HG03139 (cell line): ENCODE data around the gene TJAP1.

Source experiments
- ATAC-seq: cut with Tn5 transposase; IDR thresholded peaks from one replicate; pipeline ENCODE4 v1.9.1; 2021; ENCODE audit not compliant: unreplicated experiment

TJAP1 gene

DNA sequence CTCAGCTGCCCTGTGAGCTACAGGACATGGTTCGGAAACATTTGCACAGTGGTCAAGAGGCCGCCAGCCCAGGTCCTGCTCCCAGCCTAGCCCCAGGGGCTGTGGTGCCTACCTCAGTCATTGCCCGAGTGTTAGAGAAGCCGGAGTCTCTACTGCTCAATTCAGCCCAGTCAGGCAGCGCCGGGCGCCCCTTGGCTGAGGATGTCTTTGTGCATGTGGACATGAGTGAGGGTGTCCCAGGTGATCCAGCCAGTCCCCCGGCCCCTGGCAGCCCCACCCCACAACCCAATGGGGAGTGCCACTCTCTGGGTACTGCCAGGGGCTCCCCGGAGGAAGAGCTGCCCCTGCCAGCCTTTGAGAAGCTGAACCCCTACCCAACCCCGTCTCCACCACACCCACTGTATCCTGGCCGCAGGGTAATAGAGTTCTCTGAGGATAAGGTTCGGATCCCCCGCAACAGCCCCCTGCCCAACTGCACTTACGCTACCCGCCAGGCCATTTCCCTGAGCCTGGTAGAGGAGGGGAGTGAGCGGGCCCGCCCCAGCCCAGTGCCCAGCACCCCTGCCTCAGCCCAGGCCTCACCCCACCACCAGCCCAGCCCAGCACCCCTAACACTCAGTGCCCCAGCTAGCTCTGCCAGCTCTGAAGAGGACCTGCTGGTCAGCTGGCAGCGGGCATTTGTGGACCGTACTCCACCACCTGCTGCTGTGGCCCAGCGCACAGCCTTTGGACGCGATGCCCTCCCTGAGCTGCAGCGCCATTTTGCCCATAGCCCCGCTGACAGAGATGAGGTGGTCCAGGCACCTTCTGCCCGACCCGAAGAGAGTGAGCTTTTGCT, 27.6 kb downstream of the TJAP1 start:
- no peak for ATAC-seq

DNA sequence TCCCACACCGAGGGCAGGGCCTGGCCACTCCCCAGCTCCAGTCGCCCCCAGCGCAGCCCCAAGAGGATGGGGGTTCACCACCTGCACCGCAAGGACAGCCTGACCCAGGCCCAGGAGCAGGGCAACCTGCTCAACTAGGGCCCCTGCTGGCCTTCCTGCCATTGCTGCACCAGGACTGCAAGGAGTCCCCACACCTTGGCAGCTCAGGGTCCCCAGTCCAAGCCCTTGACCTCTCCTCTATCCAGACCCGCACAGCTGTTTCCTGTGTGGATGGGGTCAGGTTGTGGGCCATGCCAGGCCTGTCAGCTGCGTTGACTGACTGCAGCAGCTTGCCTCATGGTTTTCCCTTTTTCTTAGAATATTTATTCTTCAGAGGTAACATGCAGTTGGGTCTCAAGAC, 28.3 kb downstream of the TJAP1 start:
- no peak for ATAC-seq

- ATAC-seq: no peak
Observed at GRCh38 chr6:43506171-43506570, 28.8 kb downstream of the TJAP1 start.

DNA sequence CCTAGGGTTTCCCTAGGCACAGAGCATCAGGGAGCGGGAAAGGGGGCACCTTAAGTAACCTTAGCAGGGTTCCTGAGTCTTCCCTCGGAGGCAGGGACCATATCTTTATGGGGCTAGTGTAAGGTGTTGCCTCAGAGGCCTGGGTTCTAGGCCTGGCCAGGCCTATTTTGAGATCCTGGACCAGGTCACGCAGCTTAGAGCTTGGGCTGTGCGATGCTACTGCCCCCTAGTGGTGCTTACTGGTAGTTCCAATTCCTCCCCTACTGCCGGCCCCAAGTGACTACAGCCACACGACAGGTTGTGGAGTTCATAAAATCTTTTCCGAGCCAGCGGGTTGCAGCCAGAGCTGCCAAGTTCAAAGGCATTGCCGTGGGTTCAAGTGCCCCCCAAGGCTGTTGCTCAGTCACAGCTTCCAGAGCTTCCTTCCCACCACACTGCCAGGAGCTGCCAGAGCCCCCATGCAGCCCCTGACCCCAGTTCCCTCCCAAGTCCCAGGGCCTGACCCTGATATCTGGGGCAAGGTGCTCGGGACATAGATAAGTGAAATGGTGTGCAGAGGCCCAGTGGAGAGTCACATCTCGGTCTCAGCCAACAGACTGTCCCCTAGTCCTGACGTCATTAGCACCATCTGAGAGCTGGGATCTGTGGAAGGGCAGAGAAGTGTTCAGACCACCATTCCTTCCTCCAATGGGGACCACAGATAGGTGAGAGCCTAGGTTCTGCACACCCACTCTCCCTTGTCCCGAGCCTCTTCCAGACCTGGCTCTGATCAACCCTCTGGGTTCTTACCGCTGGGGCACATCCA, 29.5 kb downstream of the TJAP1 start:
- ATAC-seq: no peak

- no peak for ATAC-seq
Observed at GRCh38 chr6:43508481-43509141, 31.2 kb downstream of the TJAP1 start.

DNA sequence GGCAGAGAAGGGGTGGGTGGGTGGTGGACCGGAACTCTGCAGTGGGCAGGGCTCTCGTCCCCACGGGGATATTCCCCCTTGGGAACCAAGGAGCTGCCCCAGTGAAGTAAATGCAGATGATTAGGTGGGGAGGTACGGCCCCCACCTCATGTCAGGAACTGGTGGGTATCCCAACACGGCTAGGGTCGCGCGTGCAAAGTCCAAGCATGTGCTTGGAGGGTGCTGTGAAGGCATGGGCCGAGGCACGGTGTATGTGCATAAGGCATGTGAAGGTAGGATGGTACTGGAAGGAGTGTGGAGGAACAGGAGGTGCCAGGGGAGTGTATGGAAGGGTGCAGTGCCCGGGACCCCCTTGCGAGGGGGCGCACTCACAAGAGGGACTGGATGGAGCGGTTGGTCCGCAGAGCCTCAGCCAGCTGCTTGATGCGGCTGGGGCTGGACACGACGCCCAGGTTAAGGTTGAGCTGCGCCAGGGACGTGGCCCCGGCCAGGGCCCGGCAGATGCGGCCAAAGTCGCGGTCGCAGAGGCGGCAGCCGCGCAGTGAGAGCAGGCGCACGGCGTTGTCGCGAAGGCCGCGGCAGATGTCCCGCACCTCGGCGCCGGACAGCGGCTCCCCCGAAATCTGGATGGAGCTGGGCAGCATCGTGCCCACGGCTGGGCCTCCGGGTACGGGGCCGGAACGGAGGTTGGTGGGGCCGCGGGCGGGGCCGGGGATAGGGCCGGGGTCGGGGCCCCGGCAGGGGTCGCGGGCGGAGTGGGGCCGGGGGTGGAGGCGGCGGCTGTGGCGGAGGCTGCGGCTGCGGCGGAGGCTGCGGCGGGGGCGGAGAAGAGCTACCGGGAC, 32.0 kb downstream of the TJAP1 start:
- no peak for ATAC-seq

DNA sequence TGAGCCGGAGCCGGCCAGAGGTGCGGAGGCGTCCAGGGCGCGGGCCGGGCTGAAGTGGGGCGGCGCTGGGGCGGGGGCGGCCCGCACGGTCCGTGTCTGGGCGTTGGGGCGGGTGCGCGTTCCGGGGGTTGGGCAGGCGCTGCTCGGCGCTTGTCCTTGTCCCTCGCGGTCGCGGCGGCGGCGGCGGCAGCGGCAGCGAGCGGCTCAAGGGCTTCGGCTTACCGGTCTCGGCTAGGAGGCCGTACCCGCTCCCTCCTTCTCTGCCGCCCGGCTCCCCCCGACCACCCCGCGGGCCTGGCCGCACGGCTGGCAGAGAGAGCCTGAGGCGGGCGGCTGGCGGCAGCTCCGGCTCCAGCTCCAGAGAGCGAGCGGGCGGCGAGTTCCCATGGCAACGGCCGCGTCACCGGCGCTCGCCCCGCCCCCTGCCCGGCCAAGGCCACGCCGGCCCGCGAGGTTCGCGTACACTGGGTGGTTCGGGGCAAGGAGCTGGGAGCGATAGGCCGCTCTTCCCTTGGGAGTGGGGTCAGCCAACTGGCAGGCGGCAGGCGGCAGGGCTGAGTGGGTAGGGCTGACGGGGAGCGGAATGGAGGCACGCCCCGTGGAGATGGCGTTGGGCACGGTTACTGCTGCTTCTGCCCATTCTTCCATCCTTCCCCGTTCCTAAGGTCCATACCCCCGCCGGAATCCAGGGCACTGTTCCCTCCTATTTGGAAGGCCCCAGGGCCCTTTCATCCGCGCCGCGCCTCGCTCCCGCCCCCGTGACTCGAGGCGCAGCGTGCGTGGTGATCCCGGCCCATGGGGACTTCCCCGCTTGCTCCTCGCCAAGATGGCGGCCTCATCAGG, 32.8 kb downstream of the TJAP1 start, which contains the start of gene LRRC73:
TSS of gene LRRC73 (minus strand) at position 363 of the 843 bp plus-strand sequence. CDS start 561 bp downstream, outside the sequence.
- ATAC-seq: no peak

DNA sequence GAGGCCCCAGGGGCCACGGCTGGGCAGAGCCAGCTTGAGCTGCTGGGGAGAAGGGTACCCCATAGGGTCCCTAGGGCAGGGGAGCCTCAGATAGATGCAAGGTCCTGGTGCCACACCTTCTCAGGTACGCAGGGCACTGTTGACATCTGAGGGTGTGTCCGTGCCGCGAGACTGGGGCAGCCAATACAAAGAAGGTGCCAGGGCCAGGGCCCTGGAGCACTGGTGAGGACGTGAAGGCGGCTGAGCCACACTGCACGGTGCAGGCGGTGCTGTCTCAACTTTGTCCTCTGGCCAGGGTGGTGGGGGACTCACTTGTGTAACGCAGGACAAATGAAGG, 33.4 kb downstream of the TJAP1 start:
- ATAC-seq: no peak

GRCh38 chr6:43511824-43512415, 34.5 kb downstream of the TJAP1 start:
- no peak for ATAC-seq

DNA sequence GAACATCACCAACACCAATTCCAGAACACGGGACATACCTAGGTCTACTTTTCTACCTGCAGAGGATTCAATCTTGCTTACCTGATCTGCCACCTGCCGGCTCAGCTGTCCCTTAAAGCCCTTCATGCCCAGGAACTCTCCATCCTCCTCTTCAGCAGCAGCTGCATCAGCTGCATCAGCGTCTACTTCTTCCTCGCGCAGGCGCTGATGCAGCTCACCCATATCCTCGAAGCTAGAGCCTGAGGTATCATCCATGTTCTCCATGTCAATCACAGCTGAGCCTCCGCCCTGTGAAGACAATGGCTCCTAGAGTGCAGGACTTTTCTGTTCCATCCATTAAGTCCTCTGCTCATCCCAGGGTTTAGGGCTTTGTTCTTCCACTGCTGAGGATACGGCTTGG, 38.4 kb downstream of the TJAP1 start:
- no peak for ATAC-seq

- ATAC-seq: no peak
Observed at GRCh38 chr6:43516367-43516696, 39.0 kb downstream of the TJAP1 start.

GRCh38 chr6:43516697-43517504, 39.5 kb downstream of the TJAP1 start, which contains the start of the genes POLR1C and YIPF3:
Gene POLR1C (plus strand): TSS chr6:43517089. CDS start chr6:43517110, 21 bp downstream.
Gene YIPF3 (minus strand): TSS chr6:43516926. CDS start chr6:43516807, 119 bp downstream.
- ATAC-seq: peak; percentile 62

DNA sequence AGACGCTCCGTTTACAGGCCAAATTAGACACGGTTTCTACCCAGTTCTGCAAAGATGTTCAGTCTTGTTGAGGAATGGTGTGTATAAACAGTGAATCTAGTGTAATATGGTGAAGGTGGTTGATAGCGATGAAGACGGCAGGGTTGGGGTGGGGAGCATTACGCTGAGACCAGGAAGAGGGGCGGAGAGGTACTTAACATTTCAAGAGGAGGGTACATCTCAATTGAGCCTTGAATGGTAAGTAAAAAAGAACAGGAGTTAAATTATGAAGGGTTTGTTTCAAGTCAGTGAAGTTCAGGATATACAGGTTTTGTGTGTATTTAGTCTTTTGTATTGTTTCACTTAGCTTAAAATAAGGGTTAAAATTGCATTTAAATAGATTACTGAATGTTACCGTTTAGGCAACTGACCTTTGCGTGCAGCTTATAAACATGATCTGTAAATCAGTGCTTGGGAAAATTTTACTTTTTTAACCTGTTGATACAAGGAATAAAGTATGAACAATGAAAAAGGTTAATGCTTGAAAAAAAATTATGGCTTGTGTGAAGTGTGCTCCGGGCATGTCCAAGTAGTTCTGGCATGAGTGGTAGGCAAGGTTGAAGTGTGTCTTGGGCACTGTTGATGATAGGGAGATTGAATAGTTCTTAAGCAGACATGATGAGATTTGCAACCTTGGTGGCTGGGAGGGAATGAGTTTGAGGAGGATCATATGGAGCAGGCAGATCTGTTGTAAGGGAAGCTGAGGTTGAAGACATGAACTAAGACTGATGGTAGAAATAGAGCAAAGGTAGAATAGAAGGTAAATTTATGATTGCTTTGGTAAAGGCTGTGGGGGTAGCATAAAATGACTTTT, 40.4 kb downstream of the TJAP1 start:
- no peak for ATAC-seq

DNA sequence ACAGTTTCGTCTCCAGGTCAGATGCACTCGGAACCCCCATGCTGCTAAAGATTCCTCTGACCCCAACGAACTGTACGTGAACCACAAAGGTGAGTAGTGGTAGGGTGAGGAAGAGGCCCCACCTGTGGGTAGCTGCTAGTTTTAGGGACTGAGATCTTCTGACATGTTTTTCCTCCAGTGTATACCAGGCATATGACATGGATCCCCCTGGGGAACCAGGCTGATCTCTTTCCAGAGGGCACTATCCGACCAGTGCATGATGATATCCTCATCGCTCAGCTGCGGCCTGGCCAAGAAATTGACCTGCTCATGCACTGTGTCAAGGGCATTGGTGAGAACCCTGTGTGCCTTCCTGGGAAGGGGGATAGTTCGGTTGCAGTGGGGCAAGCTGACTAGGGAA, 42.7 kb downstream of the TJAP1 start:
- no peak for ATAC-seq

GRCh38 chr6:43521836-43522235, 44.5 kb downstream of the TJAP1 start:
- no peak for ATAC-seq

- ATAC-seq: no peak
Observed at GRCh38 chr6:43522547-43523261, 45.3 kb downstream of the TJAP1 start.

DNA sequence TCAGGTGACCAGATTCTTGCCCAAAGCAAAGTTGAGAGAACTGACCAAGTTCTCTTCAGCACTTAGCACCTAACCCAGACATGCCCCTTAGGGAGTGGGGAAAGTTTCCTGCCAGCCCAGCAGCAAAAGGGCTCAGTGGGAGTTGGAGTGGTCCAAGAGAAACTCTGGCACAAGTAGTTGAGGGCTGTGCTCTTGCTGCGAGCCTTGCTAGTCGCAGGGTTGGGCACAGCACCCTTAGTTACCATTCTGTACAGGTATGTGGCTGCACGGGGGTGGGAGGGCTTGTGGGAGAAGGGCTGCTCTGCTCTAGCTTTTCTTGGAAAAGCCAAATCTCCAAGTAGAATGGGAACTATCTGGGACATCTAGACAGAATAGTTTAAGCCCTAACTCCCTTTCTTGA, 45.9 kb downstream of the TJAP1 start:
- no peak for ATAC-seq
